HG02763 (cell line): Measurements from ENCODE around the gene TMEM203.
"Not testable (repeated sequence)": the region's sequence is repeated elsewhere in the genome, so short reads cannot be mapped to it uniquely, and the experiment has no call there.

Source experiments
- ATAC-seq: cut with Tn5 transposase; IDR thresholded peaks from one replicate; pipeline ENCODE4 v1.9.1; 2021; ENCODE audit warnings: mild to moderate bottlenecking, moderate library complexity; ENCODE audit not compliant: unreplicated experiment

Gene TMEM203, protein sequence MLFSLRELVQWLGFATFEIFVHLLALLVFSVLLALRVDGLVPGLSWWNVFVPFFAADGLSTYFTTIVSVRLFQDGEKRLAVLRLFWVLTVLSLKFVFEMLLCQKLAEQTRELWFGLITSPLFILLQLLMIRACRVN

DNA sequence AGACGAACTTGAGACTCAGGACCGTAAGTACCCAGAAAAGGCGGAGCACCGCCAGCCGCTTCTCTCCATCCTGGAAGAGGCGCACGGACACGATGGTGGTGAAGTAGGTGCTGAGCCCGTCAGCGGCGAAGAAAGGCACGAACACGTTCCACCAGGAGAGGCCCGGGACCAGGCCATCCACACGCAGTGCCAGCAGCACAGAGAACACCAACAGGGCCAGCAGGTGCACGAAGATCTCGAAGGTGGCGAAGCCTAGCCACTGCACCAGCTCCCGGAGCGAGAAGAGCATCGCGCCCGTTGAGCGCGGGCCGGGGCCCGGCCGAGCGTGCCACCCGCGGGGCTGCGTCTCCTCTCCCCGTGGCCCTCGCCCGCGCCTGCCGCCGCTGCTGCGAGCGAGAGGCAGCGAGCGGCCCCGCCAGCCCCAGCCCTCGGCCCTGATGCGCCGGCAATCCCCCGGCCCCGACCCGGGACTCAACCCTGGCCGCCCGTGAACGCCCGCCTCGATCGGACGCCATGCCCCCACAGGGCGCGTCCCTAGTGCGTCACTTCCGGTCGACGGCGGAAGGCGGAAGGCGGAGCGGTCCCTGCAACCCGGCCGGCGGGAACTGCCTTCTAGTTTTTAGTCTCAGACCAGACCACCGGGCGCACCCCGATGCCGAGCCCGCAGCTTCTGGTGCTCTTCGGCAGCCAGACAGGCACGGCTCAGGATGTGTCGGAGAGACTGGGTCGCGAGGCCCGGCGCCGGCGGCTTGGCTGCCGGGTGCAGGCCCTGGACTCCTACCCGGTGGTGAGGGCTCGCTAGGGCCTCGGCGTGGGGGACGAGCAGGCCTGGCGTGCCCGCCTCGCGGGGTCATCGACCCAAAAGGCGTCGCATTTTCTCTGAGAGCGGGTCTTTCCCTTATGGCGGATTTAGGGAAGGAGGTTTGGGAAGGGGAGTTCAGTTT lies at the start of gene TMEM203, which contains the start of gene NDOR1:
TSS of gene TMEM203 (minus strand) at position 523 of the 944 bp plus-strand sequence. CDS start at position 289, 234 bp downstream.
TSS of gene NDOR1 (plus strand) at position 575 of the 944 bp plus-strand sequence. CDS start at position 653, 78 bp downstream.
- no peak for ATAC-seq

DNA sequence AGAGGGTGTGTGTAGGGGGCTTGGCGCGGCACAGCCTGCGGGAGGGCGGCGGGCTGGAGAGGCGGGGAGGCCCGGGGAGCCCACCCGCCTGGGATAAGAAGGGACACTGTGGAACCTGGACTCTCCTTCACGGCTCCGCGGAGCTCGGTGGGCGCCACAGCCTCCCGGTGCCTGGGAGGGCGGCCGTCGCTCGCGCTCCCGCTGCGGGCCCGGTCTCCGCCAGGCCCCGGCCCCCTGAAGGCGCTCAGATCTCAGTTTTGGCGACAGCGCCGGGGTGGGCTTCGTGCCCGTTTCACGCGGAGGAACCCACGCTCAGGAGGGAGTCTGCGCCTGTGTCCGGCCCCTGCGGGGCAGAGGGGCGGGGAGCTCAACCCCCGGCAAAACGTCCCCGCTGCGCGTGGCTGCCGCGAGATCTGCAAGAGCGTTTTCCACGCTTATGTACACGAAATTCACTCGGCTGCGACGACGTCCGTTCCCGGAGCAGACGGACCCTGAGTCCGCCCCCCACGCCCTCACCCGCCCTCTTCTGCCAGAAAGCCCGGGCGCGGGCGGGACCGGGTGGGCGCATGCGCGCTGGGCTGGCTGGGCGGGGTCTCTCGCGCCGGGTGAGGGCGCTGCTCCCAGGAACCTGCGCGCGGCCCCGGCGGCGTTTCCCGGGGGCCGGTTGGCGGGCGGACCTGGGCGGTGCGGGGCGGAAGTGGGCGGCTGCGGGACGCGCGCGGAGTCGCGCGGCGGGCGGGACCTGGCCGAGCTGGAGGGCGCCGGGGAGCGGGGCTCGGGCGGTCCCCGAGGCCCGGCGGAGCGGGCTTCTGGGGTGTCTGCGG lies 49.4 kb upstream of the TMEM203 start, which contains the start of gene NELFB:
TSS of gene NELFB (plus strand) at position 704 of the 824 bp plus-strand sequence.
- ATAC-seq: peak; percentile 76

DNA sequence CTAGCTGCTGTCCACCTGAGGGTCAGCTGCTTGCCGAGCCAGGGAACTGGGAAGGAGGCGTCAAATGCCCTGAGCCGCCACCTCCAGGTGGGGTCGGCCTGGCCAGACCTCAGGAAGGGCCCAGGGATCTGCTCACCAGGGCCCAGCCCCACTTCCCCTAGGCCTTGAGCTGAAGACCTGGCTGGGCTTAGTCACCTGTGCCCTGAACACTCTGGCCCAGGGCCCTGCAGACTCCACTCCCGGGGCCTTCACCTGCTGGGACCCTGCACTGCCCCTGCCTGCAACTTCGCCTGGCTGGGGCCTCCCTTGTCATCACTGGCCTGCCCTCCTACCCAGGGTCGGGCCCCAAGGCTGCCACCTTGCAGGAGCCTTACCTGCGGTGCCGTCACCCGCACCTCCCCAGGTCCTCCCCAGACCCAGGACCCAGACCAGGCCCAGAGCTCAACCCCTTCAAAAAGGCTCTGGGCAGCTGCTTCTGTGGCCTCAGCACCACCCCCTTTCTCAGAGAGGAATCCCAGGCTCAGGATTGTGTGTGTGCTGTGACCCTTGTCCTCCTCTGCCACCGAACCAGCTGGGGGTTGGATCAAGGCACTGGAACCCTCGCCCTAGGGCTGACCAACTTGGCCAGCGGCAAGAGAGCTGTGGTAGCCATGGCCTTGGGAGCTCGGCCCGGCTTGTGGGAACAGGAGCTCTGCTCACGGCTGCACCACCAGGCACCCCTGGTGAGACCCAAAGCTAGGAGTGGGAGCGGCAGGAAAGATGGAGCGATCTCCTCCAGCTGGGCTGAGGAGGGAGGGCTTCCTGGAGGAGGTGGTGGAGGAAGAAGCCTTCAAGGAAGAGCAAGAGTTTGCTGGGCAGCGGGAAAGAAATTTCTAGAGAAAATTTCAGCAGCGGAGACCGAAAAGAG lies 48.5 kb upstream of the TMEM203 start:
- no peak for ATAC-seq

- ATAC-seq: no peak
Observed at GRCh38 chr9:137252555-137253506, 47.4 kb upstream of the TMEM203 start.

- no peak for ATAC-seq
Observed at GRCh38 chr9:137251490-137252268, 46.2 kb upstream of the TMEM203 start.

GRCh38 chr9:137251194-137251461 lies 45.7 kb upstream of the TMEM203 start, which contains the start of gene STPG3:
Gene STPG3 (plus strand): TSS chr9:137251286. CDS start chr9:137251287, 1 bp downstream.
- no peak for ATAC-seq

DNA sequence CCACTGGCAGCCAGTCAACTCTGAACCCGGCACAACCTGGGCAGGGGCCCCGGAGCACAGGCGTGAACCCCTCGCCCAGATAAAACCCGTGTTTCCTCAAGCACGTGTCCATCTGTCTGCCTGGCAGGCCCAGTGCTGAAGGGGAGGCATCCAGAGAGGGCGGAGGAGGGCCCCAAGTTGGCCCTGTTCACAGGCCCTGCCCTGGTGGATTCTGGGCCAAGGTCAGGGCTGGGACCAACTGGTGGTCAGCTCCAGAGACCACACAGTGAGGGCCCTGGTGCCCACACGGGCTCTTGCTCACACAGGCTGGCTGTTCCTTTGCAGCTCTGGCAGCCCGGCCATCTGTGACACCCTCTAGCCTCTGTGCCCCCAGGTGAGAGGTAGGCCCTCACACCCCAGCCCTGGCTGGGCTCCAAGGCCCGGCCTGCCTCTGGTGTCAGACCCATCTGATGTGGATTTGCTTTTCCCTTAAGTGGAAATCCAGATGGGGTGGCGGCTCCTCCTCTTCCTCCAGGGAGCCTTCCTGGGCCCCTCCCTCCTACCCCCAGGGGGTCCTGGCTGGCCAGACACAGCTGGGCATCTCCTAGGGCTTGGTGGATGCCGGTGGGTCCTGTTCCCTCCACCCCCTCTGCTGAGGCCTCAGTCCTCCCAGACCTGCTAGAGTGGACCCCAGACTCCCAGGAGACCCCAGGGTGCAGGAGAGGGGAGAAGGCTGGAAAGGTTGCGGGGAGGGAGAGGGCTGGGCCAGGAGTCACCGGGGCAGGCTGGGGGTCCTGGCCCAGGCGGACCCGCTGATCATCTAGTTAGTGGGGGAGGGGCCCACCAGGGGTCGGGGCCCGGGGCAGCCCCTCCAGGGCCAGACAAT lies 45.1 kb upstream of the TMEM203 start:
- no peak for ATAC-seq

GRCh38 chr9:137247916-137248175 lies 42.4 kb upstream of the TMEM203 start:
- no peak for ATAC-seq

- no peak for ATAC-seq
Observed at GRCh38 chr9:137247135-137247915, 41.9 kb upstream of the TMEM203 start.

DNA sequence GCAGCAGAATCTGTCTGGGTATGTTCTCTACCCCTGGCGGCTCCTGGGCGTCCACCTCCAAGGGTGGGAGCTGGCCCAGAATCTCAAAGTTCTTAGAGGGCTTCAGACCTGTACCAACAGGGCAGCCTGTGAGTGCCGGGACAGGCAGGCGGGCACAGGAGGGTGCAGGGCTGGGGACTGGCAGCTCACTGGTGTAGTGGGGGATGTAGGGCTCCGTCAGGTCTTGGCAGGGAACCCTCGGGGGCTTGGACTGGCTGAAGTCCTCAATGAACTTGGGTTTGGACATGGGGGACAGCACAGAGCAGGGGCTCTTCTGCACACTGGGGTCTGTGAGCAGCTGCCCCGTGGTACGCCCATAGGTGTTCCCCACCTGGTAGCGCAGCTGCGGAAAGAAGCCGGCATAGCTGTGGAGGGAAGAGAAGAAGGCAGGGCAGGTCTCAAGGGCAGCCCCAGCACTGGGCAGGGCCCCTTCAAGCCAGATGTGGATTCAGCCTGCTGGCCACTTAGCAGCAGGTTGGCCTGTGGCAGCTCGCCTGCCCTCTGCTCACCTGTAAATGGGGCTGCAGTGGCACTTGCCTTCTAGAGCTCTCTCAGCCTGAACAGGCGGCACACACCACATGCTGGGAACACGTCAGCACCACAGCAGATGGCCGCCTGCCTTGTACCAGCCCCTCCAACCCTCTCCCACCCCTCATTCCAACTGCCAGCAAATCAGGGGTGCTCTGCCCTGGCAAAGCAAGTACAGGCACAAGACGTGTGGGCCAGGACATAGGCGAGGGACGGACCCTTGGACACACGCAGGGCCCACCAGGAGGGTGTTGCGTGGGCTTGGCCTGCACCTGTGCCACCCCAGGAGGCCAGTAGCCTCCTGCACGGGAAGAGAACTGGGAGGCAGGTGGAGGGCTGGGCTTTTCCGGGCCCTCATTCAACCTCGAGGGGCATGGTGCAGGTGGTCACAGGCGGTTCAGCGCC lies 40.3 kb upstream of the TMEM203 start:
- ATAC-seq: no peak

DNA sequence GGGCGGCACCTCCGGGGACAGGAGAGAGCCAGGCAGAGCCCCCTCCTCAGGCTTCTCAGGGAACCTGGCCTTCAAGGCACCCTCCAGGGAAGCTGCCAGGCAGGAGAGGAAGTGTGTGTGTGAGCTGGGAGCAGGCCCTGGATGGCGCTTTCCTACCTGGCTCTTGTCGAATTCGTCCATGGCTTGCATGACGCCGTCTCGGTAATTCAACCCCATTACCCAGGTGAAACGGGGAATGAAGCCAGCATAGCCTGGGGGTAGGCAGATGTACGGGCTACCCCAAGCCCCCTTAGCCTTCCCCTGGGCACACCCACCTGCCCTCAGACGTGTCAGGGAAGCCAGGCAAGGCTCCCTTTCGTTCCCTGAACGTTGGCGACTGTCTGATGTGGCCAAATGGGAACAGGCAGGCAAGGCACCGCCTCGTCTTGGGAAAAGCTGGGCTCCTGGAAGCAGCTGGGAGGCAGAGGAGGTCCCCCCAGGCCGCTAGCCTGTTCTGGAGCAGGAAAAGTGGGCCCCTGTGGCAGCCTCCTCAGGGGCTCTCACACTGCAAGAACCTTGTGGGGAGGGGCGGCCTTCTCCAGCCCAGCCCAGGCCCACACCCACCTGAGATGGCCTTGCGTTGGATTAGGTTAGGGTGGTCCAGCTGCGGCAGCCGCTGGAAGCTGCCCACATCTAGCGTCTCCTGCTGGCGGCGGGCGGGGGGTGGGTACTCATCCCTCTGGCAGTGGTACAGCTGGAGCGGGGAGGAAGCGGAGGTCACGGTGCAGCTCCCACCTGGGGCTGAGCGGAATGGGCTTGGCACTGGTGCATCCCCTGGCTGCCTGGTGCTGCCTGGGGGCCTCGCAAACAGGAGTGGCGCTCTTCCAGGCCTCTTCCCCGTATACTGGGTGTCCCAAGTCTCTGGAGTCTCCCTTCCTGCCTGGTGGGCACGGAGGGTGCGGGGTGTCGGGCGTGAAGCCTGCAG lies 39.3 kb upstream of the TMEM203 start:
- no peak for ATAC-seq

DNA sequence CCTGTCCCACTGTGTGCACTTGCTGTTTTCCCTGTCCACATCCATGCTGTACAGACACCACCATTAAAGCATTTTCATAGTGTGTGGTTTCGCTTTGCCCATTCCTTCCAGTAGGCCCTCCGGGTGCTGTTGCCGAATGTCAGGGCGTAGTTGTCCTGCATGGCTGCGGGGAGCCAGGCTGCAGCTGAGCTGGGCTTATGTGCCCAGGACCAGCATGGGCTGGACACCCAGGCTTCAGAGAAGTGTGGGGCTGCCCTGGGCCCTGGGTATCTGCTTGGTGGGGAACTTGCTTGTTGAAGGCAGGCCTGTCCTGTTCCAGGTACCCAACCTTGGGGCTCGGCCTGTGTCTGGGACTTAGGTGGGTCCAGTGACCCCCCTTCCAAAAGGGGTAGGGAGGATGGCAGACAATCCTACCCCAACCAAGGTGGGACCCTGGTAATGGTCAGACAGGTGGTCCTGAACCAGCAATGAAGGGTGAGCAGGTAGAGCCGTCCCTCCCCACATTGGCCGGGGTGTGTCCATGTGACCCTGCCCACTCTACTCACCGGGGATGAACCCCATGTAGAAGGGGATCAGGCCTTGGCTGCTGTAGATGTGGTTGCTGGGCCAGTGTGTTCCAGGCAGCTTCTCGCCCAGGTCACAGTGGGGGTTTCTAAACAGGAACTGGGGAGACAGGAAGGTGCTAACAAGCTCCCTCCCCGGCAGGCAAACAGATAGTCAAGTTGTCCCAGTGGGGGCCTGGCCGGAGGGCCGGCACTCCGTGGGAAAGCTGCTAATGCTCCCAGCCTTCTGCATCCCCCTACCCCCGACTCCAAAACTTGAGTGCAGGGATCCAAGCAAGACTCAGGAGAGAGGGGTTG lies 38.4 kb upstream of the TMEM203 start:
- no peak for ATAC-seq

GRCh38 chr9:137243266-137243625 lies 37.8 kb upstream of the TMEM203 start:
- ATAC-seq: not testable (repeated sequence)
